GM18511 (cell line): ENCODE data around the gene FAM120B.

Experiments used
- ATAC-seq: cut with Tn5 transposase; IDR thresholded peaks from one replicate; pipeline ENCODE4 v1.9.1; 2021; ENCODE audit warnings: mild to moderate bottlenecking, moderate library complexity; ENCODE audit not compliant: unreplicated experiment

Gene FAM120B

GRCh38 chr6:170439366-170440361 is 133.1 kb downstream of the FAM120B start:
- no peak for ATAC-seq

DNA sequence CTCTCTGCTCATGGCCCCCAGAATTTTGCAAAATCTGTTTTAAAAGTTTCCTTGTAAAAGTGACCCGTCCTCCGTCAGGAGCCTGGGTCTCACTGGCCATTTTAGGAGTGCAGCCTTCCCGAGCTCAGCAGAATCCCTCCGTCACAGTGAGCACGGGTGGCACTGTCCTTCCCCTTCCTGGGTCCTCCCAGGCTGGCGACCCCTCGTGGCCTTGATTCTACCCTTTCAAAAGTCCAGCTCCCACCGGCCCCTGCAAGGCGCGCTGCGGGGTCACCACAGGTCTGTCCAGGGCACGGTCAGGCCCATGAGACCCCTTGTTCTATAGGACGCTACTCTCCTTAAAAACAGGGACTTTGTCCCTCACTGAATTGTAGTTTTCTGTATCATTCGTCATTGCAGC is 133.9 kb downstream of the FAM120B start:
- no peak for ATAC-seq

GRCh38 chr6:170441316-170441715 is 134.8 kb downstream of the FAM120B start:
- no peak for ATAC-seq

- ATAC-seq: no peak
Observed at GRCh38 chr6:170442596-170442995, 136.0 kb downstream of the FAM120B start.

DNA sequence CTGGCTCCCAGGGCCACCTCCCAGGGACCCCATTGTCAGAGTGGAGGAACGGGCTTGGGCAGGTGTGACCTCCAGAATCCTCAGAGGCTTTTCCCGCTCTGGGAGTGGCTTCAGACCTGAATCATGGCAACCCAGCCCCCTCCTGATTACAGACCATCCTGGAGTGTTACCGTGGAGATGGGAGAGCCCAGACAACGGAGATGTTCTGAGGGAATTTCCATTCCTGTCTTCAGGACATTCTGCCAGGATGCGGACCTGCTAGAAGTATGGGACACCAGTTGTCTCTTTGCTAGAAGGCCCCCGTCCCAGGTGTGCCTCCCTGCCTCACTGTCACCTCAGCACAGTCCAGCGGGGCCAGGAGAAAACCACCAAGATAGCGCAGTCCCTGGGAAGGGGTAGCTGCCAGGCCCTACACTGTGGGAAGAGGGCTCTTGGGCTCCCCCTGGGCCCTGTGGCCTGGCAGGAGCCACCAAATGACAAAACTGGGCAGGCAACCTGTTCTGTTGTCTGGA is 136.6 kb downstream of the FAM120B start:
- no peak for ATAC-seq

DNA sequence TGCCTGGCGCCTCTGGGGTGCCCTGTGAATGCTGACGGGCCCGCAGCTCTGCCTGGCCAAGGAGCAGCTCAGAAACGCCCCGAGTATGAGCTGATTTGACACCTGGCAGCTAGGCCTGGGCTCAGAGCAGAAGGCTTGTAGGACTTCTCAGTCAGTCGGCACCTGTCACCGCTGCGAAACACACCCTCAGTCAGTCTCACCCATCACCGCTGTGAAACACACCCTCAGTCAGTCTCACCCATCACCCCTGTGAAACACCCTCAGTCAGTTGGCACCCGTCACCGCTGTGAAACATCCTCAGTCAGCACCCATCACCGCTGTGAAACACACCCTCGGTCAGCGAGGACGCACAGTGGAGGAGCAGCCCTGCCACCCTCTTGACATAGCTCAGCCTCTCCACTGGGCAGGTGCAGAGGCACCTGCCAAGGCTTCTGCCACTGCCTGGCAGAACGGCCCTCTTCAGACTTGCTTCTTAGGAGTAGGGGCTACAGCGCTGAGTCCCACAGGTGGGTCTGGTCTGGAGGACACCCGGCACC is 137.6 kb downstream of the FAM120B start:
- no peak for ATAC-seq

DNA sequence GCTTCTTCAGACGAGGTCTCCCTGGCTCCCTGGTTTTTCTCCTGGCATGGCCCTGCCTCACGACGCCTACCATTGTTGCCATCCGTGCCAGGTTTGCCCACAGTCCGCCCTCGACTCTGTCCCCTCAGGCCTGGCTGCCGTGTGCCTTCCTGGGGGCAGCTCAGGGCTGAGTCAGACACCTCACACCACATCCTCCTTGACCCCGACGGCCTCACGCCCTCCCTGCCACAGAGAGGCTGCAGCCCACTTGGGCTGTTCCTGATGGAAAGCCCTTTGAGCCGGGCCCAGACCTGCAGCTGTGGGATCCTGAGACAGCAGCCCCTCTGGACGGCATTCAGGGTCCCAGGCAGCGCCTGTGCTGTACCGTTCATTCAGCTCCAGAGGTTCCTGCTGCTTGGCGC is 138.3 kb downstream of the FAM120B start:
- no peak for ATAC-seq

- no peak for ATAC-seq
Observed at GRCh38 chr6:170445487-170445886, 138.9 kb downstream of the FAM120B start.

GRCh38 chr6:170445971-170446370 is 139.4 kb downstream of the FAM120B start:
- no peak for ATAC-seq

DNA sequence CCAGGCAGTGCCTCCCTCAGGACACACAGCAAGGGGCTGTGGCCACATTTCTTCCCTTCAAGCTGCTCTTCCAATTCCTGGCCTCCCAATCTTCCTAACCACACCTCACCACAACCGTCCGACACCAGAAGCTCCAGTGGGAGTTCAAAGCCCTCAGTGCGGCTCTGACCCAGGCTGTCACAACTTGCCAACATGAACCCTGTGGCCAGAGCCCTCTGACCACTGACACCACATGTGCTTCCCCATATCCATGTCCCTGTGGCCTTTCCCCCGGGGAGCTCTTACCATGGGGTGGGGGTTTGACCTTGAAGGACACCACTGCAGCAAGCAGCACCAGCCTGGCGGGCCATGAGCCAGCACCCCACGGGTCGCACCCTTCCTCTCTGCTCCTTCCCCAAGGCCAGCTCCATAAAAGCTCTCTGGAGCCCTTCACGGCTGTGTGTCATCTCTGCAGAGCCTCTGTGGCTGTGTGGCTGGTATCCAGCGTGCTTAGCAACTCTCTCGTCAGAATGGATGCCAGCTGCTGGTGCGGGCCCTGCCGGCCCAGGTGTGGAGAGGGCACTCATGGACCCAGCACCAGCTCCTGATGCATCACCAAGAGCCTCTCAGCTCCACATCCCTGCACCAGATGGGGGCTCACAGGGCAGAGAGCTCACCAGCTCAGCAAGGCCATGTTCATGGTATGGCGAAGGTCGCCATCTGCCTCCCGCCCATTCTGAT is 140.4 kb downstream of the FAM120B start:
- no peak for ATAC-seq

DNA sequence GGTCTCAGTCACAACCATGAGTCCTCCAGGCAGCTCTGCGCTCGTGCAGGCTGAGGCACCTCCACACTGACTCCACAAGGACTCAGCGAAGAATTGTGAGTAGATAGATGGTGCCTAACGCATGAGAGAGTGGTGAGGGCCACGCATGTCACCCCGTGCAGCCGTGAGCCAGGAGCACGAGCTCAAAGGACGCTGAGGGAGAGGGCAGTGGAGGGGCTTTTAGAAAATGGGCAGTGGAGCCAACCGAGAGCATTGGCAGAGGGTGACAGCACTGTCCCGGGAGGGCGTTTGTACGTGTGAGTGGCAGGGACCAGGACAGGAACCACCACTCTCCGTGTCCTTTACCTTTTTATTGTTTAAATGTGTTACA is 141.0 kb downstream of the FAM120B start:
- no peak for ATAC-seq

GRCh38 chr6:170448317-170448716 is 141.8 kb downstream of the FAM120B start:
- no peak for ATAC-seq

GRCh38 chr6:170448751-170449630 is 142.4 kb downstream of the FAM120B start:
- ATAC-seq: no peak

DNA sequence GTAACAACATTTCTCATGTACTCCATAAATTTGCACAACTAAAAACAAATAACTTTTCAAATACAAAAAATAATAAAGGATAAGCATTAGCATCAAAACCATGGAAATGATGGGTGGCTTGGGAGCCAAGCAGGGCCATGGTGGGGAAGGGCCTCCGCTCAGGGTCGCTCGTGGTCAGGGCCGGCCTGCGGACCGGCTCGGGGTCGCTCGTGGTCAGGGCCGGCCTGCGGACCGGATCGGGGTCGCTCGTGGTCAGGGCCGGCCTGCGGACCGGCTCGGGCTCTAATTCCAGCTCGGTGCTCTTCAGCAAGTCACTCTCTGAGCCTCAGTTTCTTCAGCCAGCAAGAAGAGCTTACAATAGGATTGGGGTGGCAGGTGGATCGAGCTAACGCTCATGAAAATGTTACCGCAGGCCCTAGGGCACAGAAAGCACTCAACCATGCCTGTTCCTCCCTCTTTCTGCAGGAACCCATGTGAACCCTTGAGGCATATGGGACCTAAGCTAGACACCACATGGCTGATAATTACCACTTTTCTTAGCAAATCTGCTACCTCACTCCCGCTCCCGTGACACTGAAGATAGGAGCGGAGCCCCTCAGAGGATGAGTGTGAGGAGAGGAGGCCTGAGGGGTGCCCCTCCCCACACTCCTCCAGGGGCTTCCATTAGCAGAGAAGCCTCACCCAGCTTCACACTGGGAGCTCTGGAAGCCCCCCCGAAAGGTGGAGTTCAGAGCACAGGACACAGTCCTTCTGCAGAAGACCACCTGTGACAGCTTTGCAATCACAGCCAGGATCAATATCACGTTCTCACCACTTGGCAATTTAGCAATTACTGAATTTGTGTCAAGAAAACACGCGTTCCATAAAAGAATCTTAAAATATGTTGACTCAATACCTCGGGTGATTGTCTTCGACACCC is 143.5 kb downstream of the FAM120B start:
- no peak for ATAC-seq

DNA sequence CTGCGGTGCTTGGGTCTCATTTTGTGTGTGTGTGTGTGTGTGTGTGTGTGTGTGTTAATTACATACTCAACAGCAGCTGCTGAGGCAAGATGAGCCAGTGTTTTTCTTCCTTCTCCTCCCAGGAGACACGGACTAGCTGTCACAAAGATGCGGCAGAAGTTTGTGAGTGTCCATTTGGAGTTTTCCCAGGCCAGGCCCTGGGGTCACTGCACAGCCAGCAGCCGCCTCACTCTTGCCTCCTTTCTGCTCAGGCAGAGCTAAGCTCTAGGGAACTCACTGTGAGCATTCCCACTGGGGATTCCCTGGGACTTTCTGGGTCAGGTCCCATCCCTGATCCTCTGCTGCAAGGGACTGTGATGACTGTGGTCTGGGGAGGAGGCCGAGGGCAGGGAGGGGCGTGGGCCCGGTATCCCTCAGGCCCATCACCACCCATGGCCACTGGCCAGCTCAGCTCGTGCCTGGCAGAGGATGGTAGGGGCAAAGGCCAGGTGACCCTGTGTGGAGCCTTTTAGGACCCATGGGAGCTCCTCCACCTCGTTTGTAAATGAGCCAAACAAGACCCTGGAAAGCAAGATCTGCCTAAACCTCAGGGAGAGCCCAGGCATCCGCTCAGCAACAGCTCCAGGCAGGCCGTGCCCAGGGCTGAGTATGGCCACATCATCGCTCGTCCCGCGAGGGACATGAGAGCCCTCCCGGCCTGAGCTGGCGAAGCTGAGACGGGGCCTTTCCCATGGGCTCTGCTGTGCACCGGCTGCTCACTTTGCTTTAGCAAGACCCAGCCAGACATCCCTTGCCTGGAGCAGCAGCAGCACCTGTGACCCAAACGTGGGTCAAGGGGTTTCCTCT is 144.6 kb downstream of the FAM120B start:
- ATAC-seq: no peak

- no peak for ATAC-seq
Observed at GRCh38 chr6:170451762-170452651, 145.4 kb downstream of the FAM120B start.

DNA sequence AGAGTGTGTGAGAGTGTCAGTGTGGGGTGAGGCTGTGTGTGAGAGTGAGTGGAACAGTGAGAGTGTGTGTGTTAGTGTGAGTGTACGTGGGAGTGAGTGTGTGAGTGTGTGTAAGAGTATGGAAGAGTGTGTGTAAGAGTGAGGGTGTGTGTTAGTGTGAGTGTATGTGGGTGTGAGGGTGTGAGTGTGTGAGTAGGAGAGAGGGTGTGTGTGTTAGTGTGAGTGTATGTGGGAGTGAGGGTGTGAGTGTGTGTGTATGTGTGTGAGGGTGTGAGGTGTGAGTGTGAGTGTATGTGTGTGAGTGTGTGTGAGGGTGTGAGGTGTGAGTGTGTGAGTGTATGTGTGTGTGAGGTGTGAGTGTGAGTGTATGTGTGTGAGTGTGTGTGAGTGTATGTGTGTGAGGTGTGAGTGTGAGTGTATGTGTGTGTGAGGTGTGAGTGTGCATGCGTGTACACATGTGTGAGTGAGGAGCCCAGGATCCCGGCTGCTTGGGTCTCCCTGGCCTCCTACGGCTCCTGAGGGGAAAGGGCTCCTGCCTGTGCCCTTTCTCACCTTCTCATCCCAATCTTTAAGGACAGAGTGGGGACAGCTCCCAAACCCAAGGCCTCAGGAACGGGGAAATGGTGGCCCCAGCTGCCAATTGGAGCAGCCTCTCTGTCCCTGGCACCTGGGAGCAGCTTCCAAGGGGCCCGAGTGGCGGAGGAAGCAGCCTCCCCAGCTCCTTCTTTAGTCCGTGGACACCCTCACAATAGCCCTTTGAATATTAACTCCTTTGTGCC is 146.4 kb downstream of the FAM120B start:
- ATAC-seq: no peak
